Measurements from ENCODE around the gene IMPG1.

DNA sequence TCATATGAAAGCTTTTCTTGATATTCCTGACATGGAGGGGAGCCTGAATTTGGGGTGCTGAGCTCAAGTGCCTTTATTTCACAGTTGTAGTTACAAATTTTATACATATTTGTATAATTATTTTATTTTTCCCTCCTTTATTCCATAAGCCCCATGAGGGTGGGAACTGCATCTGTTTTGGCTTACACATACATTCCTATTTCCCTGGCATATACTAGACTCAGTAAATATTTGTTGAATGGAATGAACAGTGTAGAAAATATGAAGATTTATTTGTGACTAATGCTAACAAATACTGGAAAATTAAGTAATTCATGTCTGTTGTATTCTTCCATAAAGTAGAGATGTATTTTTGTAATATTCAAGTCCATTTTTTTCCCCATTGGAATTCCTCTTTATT lies 196.3 kb downstream of the IMPG1 start:
- TF ChIP-seq, protein P1, sequence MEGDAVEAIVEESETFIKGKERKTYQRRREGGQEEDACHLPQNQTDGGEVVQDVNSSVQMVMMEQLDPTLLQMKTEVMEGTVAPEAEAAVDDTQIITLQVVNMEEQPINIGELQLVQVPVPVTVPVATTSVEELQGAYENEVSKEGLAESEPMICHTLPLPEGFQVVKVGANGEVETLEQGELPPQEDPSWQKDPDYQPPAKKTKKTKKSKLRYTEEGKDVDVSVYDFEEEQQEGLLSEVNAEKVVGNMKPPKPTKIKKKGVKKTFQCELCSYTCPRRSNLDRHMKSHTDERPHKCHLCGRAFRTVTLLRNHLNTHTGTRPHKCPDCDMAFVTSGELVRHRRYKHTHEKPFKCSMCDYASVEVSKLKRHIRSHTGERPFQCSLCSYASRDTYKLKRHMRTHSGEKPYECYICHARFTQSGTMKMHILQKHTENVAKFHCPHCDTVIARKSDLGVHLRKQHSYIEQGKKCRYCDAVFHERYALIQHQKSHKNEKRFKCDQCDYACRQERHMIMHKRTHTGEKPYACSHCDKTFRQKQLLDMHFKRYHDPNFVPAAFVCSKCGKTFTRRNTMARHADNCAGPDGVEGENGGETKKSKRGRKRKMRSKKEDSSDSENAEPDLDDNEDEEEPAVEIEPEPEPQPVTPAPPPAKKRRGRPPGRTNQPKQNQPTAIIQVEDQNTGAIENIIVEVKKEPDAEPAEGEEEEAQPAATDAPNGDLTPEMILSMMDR (optimal IDR thresholded peaks at IDR 0.05 in 1 of 3, IDR thresholded peaks at IDR 0.05 in 1 of 3, conservative IDR thresholded peaks at IDR 0.05 in 1 of 3; ENCODE audit: extremely low read depth in 1 of 3, insufficient read depth in 2 of 3, low read length in 3 of 3): no peak
- TF ChIP-seq EZH2 (IDR thresholded peaks at IDR 0.05; ENCODE audit: low read length): no peak
